ENCODE results near the gene AGAP1.

DNA sequence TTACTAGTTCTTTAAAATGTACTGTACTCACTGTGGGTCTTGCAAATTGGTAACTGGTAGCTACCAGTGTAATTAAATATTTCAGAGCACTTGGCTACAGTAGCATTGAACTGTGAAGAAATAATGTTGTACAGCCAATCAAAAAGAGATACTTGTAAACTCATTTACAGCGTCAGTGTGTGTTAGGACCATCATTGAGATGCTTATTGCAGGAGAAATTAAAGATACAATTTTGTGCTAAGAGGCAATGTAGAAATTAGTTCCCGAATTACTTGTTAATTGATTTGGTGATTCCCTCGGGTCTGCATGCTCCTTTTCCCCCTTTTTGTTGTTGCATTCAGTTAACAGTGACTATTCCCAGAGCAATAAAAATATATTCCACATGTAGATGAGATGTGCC lies 330.5 kb downstream of the AGAP1 start:
- TF ChIP-seq, protein P1, sequence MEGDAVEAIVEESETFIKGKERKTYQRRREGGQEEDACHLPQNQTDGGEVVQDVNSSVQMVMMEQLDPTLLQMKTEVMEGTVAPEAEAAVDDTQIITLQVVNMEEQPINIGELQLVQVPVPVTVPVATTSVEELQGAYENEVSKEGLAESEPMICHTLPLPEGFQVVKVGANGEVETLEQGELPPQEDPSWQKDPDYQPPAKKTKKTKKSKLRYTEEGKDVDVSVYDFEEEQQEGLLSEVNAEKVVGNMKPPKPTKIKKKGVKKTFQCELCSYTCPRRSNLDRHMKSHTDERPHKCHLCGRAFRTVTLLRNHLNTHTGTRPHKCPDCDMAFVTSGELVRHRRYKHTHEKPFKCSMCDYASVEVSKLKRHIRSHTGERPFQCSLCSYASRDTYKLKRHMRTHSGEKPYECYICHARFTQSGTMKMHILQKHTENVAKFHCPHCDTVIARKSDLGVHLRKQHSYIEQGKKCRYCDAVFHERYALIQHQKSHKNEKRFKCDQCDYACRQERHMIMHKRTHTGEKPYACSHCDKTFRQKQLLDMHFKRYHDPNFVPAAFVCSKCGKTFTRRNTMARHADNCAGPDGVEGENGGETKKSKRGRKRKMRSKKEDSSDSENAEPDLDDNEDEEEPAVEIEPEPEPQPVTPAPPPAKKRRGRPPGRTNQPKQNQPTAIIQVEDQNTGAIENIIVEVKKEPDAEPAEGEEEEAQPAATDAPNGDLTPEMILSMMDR (IDR thresholded peaks at IDR 0.05): no peak
- no peak for TF ChIP-seq POLR2A (IDR thresholded peaks at IDR 0.05)

All from uterus (tissue), 2 donors.